Breast epithelium (tissue), 4 donors: ENCODE data around the gene CDK5R1. TPM values are rescaled to one million over a fixed set of nuclear protein-coding genes. Genes with fewer than 3 reads are reported as not detected.

Source experiments
- DNase-seq, 2 donors: peaks; one replicate each; pipeline ENCODE4 v3.0.0-alpha.2; 2019; ENCODE audit warnings: low spot score in 2 of 2
- H3K27ac ChIP-seq, 2 donors: fragments of 200-600 bp; sonication (generic) in 1 of 2; one replicate each; pipeline ENCODE4 v1.5.1; 2016 to 2019; ENCODE audit warnings: mild to moderate bottlenecking in 1 of 2
- H3K27me3 ChIP-seq, 2 donors: fragments of 200-600 bp; sonication (generic) in 1 of 2; one replicate each; pipeline versions ENCODE4 v1.5.1 to v1.6.0; 2017 to 2019; ENCODE audit warnings: control low read depth in 1 of 2, mild to moderate bottlenecking in 1 of 2
- H3K36me3 ChIP-seq: fragments of 200-600 bp; one replicate; pipeline ENCODE4 v1.5.1; 2019
- H3K4me1 ChIP-seq, 2 donors: fragments of 200-600 bp; sonication (generic); one replicate each; pipeline ENCODE4 v1.5.1; 2016 to 2019; ENCODE audit warnings: control low read depth in 1 of 2
- H3K4me3 ChIP-seq, 3 donors: fragments of 200-600 bp; sonication (generic); 1 replicate in 2 of 3; 2 replicates in 1 of 3; pipeline ENCODE4 v1.5.1; 2016 to 2019; ENCODE audit warnings: mild to moderate bottlenecking in 3 of 3, moderate library complexity in 2 of 3
- H3K9me3 ChIP-seq, 2 donors: fragments of 200-600 bp; sonication (generic) in 1 of 2; one replicate each; pipeline ENCODE4 v1.5.1; 2016 to 2019; ENCODE audit warnings: control low read depth in 1 of 2
- POLR2A ChIP-seq: fragments of 450-650 bp; IDR thresholded peaks from one replicate; pipeline ENCODE4 v1.6.1; 2016; ENCODE audit warnings: antibody characterized with exemption, mild to moderate bottlenecking, moderate library complexity
- POLR2AphosphoS5 ChIP-seq, 3 donors: sonication (generic); formaldehyde crosslinking; IDR thresholded peaks; one replicate each; pipeline ENCODE4 v1.6.1; 2017; ENCODE audit warnings: antibody characterized with exemption in 3 of 3
- intact Hi-C: fragments of 100-400 bp; cut with DNase I; formaldehyde crosslinking; loops from one replicate; pipeline ENCODE4 v1.15.1; 2023; ENCODE audit warnings: low total_unique reads
- total RNA-seq, 3 donors: library from RNA; depleted of rRNA; stranded (reverse); fragments of >200 nt; gene quantifications; one replicate each; pipeline ENCODE4 v1.1.0, GENCODE V29; 2016
- TF ChIP-seq, protein P1 (sequence below), 3 donors: fragments of 450-650 bp; IDR thresholded peaks; one replicate each; pipeline ENCODE4 v1.5.1; 2016 to 2017; ENCODE audit warnings: antibody characterized with exemption in 3 of 3, mild to moderate bottlenecking in 3 of 3, moderate library complexity in 3 of 3

CDK5R1 gene
- total RNA-seq, 3 donors from 2014 or later = 0.66 to 0.88 (median 0.80) TPM

GRCh38 chr17:32444301-32445073, 42.3 kb upstream of the CDK5R1 start, which contains the start of gene PSMD11:
TSS of gene PSMD11 (plus strand) at chr17:32444510. CDS start at chr17:32444524, 14 bp downstream.
- intact Hi-C loops = no loop called here
- peaks cover 0 to 3% of the 10 kb centered on the region in 2 donors for H3K4me1 ChIP-seq
- H3K27ac ChIP-seq = peak within 1 kb of the TSS; percentile 89
- H3K36me3 ChIP-seq = no peaks in the 10 kb centered on the region
- H3K27me3 ChIP-seq = no peaks in the 10 kb centered on the region
- DNase-seq = peak; percentile 92 to 96
- no peaks in the 10 kb centered on the region for H3K9me3 ChIP-seq
- TF ChIP-seq POLR2AphosphoS5 (IDR thresholded peaks at IDR 0.05) = peak; percentile 21 to 67 (median 34)
- TF ChIP-seq, protein P1, sequence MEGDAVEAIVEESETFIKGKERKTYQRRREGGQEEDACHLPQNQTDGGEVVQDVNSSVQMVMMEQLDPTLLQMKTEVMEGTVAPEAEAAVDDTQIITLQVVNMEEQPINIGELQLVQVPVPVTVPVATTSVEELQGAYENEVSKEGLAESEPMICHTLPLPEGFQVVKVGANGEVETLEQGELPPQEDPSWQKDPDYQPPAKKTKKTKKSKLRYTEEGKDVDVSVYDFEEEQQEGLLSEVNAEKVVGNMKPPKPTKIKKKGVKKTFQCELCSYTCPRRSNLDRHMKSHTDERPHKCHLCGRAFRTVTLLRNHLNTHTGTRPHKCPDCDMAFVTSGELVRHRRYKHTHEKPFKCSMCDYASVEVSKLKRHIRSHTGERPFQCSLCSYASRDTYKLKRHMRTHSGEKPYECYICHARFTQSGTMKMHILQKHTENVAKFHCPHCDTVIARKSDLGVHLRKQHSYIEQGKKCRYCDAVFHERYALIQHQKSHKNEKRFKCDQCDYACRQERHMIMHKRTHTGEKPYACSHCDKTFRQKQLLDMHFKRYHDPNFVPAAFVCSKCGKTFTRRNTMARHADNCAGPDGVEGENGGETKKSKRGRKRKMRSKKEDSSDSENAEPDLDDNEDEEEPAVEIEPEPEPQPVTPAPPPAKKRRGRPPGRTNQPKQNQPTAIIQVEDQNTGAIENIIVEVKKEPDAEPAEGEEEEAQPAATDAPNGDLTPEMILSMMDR (IDR thresholded peaks at IDR 0.05) = peak in 2 of 3 donors; percentile 65 to 74
- peak; percentile 24 for TF ChIP-seq POLR2A
- peak within 1 kb of the TSS; percentile 98 to 99 (median 99) for H3K4me3 ChIP-seq

- Histone ChIP-seq H3K36me3 (no peaks in the 10 kb centered on the region), H3K27ac (peak overlapping the region; percentile 89), H3K9me3 (no peaks in the 10 kb centered on the region), H3K4me1 (peaks cover 0 to 3% of the 10 kb centered on the region in 2 donors), H3K27me3 (no peaks in the 10 kb centered on the region), H3K4me3 (peak overlapping the region; percentile 98 to 99 (median 99))
- intact Hi-C loops = no loop called here
- no peak for TF ChIP-seq POLR2AphosphoS5 (IDR thresholded peaks at IDR 0.05)
- TF ChIP-seq POLR2A = no peak
- TF ChIP-seq, protein P1 (IDR thresholded peaks at IDR 0.05) = no peak
- no peak for DNase-seq
These were observed 41.7 kb upstream of the CDK5R1 start for GRCh38 chr17:32445074-32445415.

GRCh38 chr17:32445497-32445896, 41.3 kb upstream of the CDK5R1 start:
- TF ChIP-seq POLR2AphosphoS5 (IDR thresholded peaks at IDR 0.05) (no peak), POLR2A (no peak)
- TF ChIP-seq, protein P1 (IDR thresholded peaks at IDR 0.05) = no peak
- no peaks in the 10 kb centered on the region for H3K9me3 ChIP-seq
- H3K36me3 ChIP-seq = no peaks in the 10 kb centered on the region
- no peaks in the 10 kb centered on the region for H3K27me3 ChIP-seq
- peaks cover 0 to 3% of the 10 kb centered on the region in 2 donors for H3K4me1 ChIP-seq
- intact Hi-C loops = no loop called here
- no peak for DNase-seq
- H3K4me3 ChIP-seq = peak overlapping the region; percentile 98 to 99 (median 99)
- peak overlapping the region in 1 of 2 donors; percentile 89 for H3K27ac ChIP-seq

- intact Hi-C loops = no loop called here
- H3K27ac ChIP-seq = no peak overlapping the region
- peaks cover 0 to 3% of the 10 kb centered on the region in 2 donors for H3K4me1 ChIP-seq
- DNase-seq = no peak
- no peak for TF ChIP-seq POLR2AphosphoS5 (IDR thresholded peaks at IDR 0.05)
- TF ChIP-seq POLR2A = no peak
- TF ChIP-seq, protein P1 (IDR thresholded peaks at IDR 0.05) = no peak
- no peaks in the 10 kb centered on the region for H3K27me3 ChIP-seq
- no peaks in the 10 kb centered on the region for H3K9me3 ChIP-seq
- H3K36me3 ChIP-seq = no peaks in the 10 kb centered on the region
- H3K4me3 ChIP-seq = peak overlapping the region in 2 of 3 donors; percentile 98 to 99
These were observed 40.8 kb upstream of the CDK5R1 start for GRCh38 chr17:32445971-32446370.

GRCh38 chr17:32446949-32447348, 39.8 kb upstream of the CDK5R1 start:
- DNase-seq = no peak
- Histone ChIP-seq H3K27ac (no peak overlapping the region), H3K9me3 (no peaks in the 10 kb centered on the region), H3K36me3 (no peaks in the 10 kb centered on the region), H3K4me3 (no peak overlapping the region), H3K4me1 (peaks cover 0 to 3% of the 10 kb centered on the region in 2 donors), H3K27me3 (no peaks in the 10 kb centered on the region)
- intact Hi-C loops = no loop called here
- TF ChIP-seq, protein P1 (IDR thresholded peaks at IDR 0.05) = no peak
- no peak for TF ChIP-seq POLR2A
- no peak for TF ChIP-seq POLR2AphosphoS5 (IDR thresholded peaks at IDR 0.05)
